GM12892 (cell line): Measurements from ENCODE around the gene KNL1.

ENCODE experiments used
- POLR2A ChIP-seq: IDR thresholded peaks from 2 replicates; pipeline ENCODE4 v1.6.1; 2011; ENCODE audit warnings: low read depth, low read length, control low read depth
- TAF1 ChIP-seq: IDR thresholded peaks from 2 replicates; pipeline ENCODE4 v1.6.1; 2011; ENCODE audit warnings: low read depth, mild to moderate bottlenecking, control low read depth, low read length, borderline replicate concordance

GRCh38 chr15:40696228-40696627, 102.2 kb downstream of the KNL1 start:
- TF ChIP-seq TAF1 (no peak), POLR2A (no peak)
